ENCODE measurements around the gene CMTR1.

CMTR1 gene

DNA sequence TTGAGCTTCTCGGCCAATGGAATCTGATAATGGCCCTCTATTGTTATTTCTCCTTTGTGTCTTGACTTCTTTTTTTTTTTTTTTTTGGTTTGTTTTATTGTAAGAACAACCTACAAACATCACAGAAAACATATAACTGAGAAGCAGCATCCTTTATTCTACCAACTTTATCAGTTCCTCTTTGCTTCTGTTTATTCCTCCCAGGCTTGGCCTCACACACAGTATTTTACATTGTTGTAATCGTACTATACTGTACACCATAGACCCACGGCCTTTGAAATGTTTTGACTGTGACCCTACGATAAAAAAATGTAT is 67.2 kb downstream of the CMTR1 start:
- TF ChIP-seq SIN3A (IDR thresholded peaks at IDR 0.05; ENCODE audit: borderline replicate concordance, insufficient read depth, low read length) = no peak

DNA sequence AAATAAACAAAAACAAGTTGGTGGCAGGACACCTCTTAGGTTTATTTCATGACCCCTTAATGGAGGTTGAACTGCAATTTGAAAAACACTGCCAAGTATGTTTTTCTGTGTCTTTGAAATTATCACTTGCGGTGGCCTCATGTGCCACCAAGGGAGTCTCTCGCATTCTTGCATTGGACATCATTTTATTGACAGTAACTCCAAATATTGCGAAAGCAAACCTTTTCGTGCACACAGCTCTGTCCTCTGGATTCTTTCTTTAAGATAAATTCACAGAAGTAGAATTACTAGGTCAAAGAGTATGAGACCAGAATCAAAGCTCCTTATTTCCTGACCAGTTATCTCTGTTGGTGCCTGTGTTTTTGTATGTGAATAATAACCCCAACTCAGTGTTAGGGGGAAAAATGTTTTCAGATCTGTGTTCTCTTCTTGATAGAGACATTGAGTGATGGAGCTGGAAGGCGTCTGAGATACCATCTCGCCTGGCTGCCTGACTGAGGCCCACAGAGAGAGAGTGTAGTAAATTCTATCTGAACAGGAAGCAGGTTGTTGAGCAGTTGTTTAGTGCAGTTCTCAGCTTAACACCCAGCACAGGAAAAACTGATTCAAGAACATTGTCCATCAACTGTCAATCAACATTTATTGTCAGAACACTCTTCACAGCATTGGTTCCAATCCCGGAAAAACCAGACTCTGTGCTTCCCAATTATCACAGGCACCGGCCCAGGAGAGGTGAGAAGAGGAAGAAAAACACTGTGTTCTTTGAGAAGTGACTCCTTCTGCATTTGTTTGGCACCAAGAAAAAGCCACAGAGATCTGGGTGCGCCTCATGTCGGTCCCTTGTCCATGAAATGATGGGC is 68.8 kb downstream of the CMTR1 start:
- TF ChIP-seq POLR2AphosphoS5 (IDR thresholded peaks at IDR 0.05; ENCODE audit: low read depth, low read length) = no peak
- TF ChIP-seq REST (IDR thresholded peaks at IDR 0.05; ENCODE audit: insufficient read depth in 1 of 2, low read depth in 2 of 2, low read length in 2 of 2) = no peak
- no peak for TF ChIP-seq SIN3A (IDR thresholded peaks at IDR 0.05; ENCODE audit: borderline replicate concordance, insufficient read depth, low read length)
- no peak for TF ChIP-seq FOXP2 (optimal IDR thresholded peaks at IDR 0.05; ENCODE audit: borderline replicate concordance, extremely low read depth, extremely low read length, insufficient read depth)
- no peak for TF ChIP-seq TAF1 (IDR thresholded peaks at IDR 0.05; ENCODE audit: borderline replicate concordance, insufficient read depth, low read length)

GRCh38 chr6:37502703-37503291 is 69.8 kb downstream of the CMTR1 start:
- no peak for TF ChIP-seq REST (IDR thresholded peaks at IDR 0.05; ENCODE audit: insufficient read depth in 1 of 2, low read depth in 2 of 2, low read length in 2 of 2)

DNA sequence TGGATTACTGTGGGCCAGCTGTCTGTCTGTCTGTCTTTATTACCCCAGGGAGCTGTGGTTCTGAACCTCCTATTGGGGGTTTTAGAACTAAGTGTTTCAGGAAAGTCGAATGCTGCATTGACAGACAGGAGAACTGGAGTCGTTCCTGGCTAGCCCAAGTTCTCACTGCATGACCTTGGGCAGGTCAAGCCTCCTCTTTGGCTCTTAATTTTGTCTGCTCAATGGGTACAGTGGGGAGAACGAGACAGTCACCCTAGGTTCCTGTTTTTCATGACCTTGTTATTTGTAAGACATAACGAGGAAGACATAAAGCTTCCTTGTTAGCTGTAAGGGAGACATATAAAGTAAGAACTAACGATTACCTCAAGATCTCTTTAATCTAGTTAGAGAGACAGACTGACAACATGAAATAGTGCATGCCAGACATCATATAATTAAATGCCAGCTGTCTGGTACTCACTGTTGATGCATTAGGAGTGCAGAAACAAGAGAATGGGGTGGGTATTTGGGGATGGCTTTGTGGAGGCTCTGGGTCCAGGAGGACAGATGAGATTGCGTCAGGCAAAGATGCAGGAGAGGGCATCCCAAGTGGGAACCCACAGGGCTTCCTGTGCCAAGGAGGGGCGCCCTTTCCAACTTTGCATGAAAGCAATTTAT is 70.4 kb downstream of the CMTR1 start:
- TF ChIP-seq REST (IDR thresholded peaks at IDR 0.05; ENCODE audit: insufficient read depth in 1 of 2, low read depth in 2 of 2, low read length in 2 of 2) = no peak
- TF ChIP-seq TAF1 (IDR thresholded peaks at IDR 0.05; ENCODE audit: borderline replicate concordance, insufficient read depth, low read length) = no peak
- TF ChIP-seq SIN3A (IDR thresholded peaks at IDR 0.05; ENCODE audit: borderline replicate concordance, insufficient read depth, low read length) = no peak
- no peak for TF ChIP-seq POLR2AphosphoS5 (IDR thresholded peaks at IDR 0.05; ENCODE audit: low read depth, low read length)
- TF ChIP-seq FOXP2 (optimal IDR thresholded peaks at IDR 0.05; ENCODE audit: borderline replicate concordance, extremely low read depth, extremely low read length, insufficient read depth) = no peak

- TF ChIP-seq FOXP2 (optimal IDR thresholded peaks at IDR 0.05; ENCODE audit: borderline replicate concordance, extremely low read depth, extremely low read length, insufficient read depth) (no peak), SIN3A (IDR thresholded peaks at IDR 0.05; ENCODE audit: borderline replicate concordance, insufficient read depth, low read length) (no peak), REST (IDR thresholded peaks at IDR 0.05; ENCODE audit: insufficient read depth in 1 of 2, low read depth in 2 of 2, low read length in 2 of 2) (no peak), POLR2AphosphoS5 (IDR thresholded peaks at IDR 0.05; ENCODE audit: low read depth, low read length) (no peak), TAF1 (IDR thresholded peaks at IDR 0.05; ENCODE audit: borderline replicate concordance, insufficient read depth, low read length) (no peak)
Observed at GRCh38 chr6:37504024-37504423, 71.0 kb downstream of the CMTR1 start.
